Brain microvascular endothelial cell (primary cell): ENCODE data around the gene ADAM33.

Source experiments
- DNase-seq: peaks from one replicate; pipeline ENCODE4 v3.0.0-alpha.2; 2020
- H3K27ac ChIP-seq: fragments of 250-450 bp; sonication (Bioruptor Pico); 2 replicates; pipeline ENCODE4 v1.5.1; 2020; ENCODE audit warnings: mild to moderate bottlenecking, moderate library complexity
- H3K27me3 ChIP-seq: fragments of 250-450 bp; sonication (Bioruptor Pico); replicated peaks from 2 replicates; pipeline ENCODE4 v1.5.1; 2020; ENCODE audit warnings: mild to moderate bottlenecking
- H3K36me3 ChIP-seq: fragments of 250-450 bp; sonication (Bioruptor Pico); replicated peaks from 2 replicates; pipeline ENCODE4 v1.5.1; 2020; ENCODE audit warnings: mild to moderate bottlenecking
- H3K4me3 ChIP-seq: 2 replicates; pipeline ENCODE4 v1.5.1; 2011; ENCODE audit warnings: low read depth, mild to moderate bottlenecking, control low read depth, low read length, moderate library complexity
- CTCF ChIP-seq: IDR thresholded peaks from 2 replicates; pipeline ENCODE4 v1.5.1; 2011; ENCODE audit warnings: low read depth, mild to moderate bottlenecking, moderate library complexity, low read length, control low read depth, inconsistent platforms; ENCODE audit errors: missing control alignments
- in situ Hi-C: cut with HindIII; loops from 2 replicates; pipeline ENCODE4 v1.10.0; 2017; ENCODE audit warnings: low sequenced_read_pairs, low pct_ligation_motif_present

The ADAM33 gene

GRCh38 chr20:3720068-3720467 is 38.3 kb upstream of the ADAM33 start:
- in situ Hi-C loops, result no loop called here
- Histone ChIP-seq H3K4me3 (no peak overlapping the region), H3K36me3 (no peaks in the 10 kb centered on the region), H3K27me3 (no peaks in the 10 kb centered on the region), H3K27ac (no peak overlapping the region)
- TF ChIP-seq CTCF, result no peak
- DNase-seq, result no peak

GRCh38 chr20:3719046-3719445 is 37.2 kb upstream of the ADAM33 start:
- no peak overlapping the region for H3K4me3 ChIP-seq
- no peaks in the 10 kb centered on the region for H3K27me3 ChIP-seq
- DNase-seq, result no peak
- H3K36me3 ChIP-seq, result no peaks in the 10 kb centered on the region
- H3K27ac ChIP-seq, result no peak overlapping the region
- in situ Hi-C loops, result no loop called here
- no peak for TF ChIP-seq CTCF

- Histone ChIP-seq H3K27ac (no peak overlapping the region), H3K27me3 (no peaks in the 10 kb centered on the region), H3K4me3 (no peak overlapping the region), H3K36me3 (no peaks in the 10 kb centered on the region)
- peak; percentile 91 for TF ChIP-seq CTCF
- in situ Hi-C loops, result no loop called here
- peak; percentile 4 for DNase-seq
Observed at GRCh38 chr20:3716195-3716834, 34.5 kb upstream of the ADAM33 start.

- no peak overlapping the region for H3K27ac ChIP-seq
Observed at GRCh38 chr20:3714092-3714491, 32.3 kb upstream of the ADAM33 start.

GRCh38 chr20:3712279-3712873 is 30.6 kb upstream of the ADAM33 start, which contains the start of gene SIGLEC1:
TSS of gene SIGLEC1 (minus strand) at chr20:3712600. CDS start at chr20:3707128, 5,472 bp downstream.
- no peak within 1 kb of the TSS for H3K4me3 ChIP-seq
- no peaks in the 10 kb centered on the region for H3K27me3 ChIP-seq
- H3K27ac ChIP-seq, result no peak within 1 kb of the TSS
- in situ Hi-C loops, result no loop called here
- H3K36me3 ChIP-seq, result no peaks in the 10 kb centered on the region
- DNase-seq, result no peak
- no peak for TF ChIP-seq CTCF

More at GRCh38 chr20:3714092-3714491, 32.3 kb upstream of the ADAM33 start:
- H3K4me3 ChIP-seq, result no peak overlapping the region
- in situ Hi-C loops, result no loop called here
- DNase-seq, result no peak
- TF ChIP-seq CTCF, result no peak
- H3K36me3 ChIP-seq, result no peaks in the 10 kb centered on the region
- H3K27me3 ChIP-seq, result no peaks in the 10 kb centered on the region

GRCh38 chr20:3711484-3711941 is 29.7 kb upstream of the ADAM33 start:
- no peak for DNase-seq
- in situ Hi-C loops, result no loop called here

More at GRCh38 chr20:3711484-3711941, 29.7 kb upstream of the ADAM33 start:
- no peaks in the 10 kb centered on the region for H3K27me3 ChIP-seq
- H3K36me3 ChIP-seq, result no peaks in the 10 kb centered on the region
- H3K4me3 ChIP-seq, result no peak overlapping the region
- no peak overlapping the region for H3K27ac ChIP-seq
- TF ChIP-seq CTCF, result no peak
